22Rv1 (cell line): Measurements from ENCODE around the gene ANO9.

ENCODE experiments used
- H3K27ac ChIP-seq: fragments of 450-650 bp; 2 replicates; pipeline ENCODE4 v1.5.1; 2017
- CTCF ChIP-seq: fragments of 450-650 bp; IDR thresholded peaks from 2 replicates; pipeline ENCODE4 v1.5.1; 2017; ENCODE audit warnings: mild to moderate bottlenecking
- ZFX ChIP-seq: fragments of 450-650 bp; IDR thresholded peaks from 2 replicates; pipeline ENCODE4 v1.6.1; 2017; ENCODE audit warnings: antibody characterized with exemption, borderline replicate concordance

The ANO9 gene

GRCh38 chr11:462107-462890, 20.5 kb upstream of the ANO9 start:
- no peak overlapping the region for H3K27ac ChIP-seq
- TF ChIP-seq ZFX (no peak), CTCF (no peak)

- no peak for TF ChIP-seq ZFX
- TF ChIP-seq CTCF, result no peak
- no peak overlapping the region for H3K27ac ChIP-seq
Observed at GRCh38 chr11:461626-462025, 19.8 kb upstream of the ANO9 start.

- H3K27ac ChIP-seq, result no peak overlapping the region
- no peak for TF ChIP-seq CTCF
Observed at GRCh38 chr11:460331-461199, 18.8 kb upstream of the ANO9 start.

- TF ChIP-seq ZFX, result no peak
- no peak overlapping the region for H3K27ac ChIP-seq
Observed at GRCh38 chr11:459511-460220, 17.9 kb upstream of the ANO9 start.

GRCh38 chr11:457111-457760, 15.4 kb upstream of the ANO9 start:
- TF ChIP-seq ZFX, result no peak
- no peak for TF ChIP-seq CTCF
- H3K27ac ChIP-seq, result no peak overlapping the region

GRCh38 chr11:456533-456932, 14.7 kb upstream of the ANO9 start:
- TF ChIP-seq CTCF, result no peak
- no peak for TF ChIP-seq ZFX
- H3K27ac ChIP-seq, result no peak overlapping the region

- H3K27ac ChIP-seq, result no peak overlapping the region
- TF ChIP-seq CTCF (no peak), ZFX (no peak)
Observed at GRCh38 chr11:455566-456147, 13.8 kb upstream of the ANO9 start.
